CD4-positive, alpha-beta T cell treated with Interleukin-15 for 1 hour (primary cell): ENCODE results near the gene CCL3.
"Not testable (repeated sequence)": the region's sequence is repeated elsewhere in the genome, so short reads cannot be mapped to it uniquely, and the experiment has no call there.

Experiments
- DNase-seq: peaks from one replicate; pipeline ENCODE4 v3.0.0-alpha.2; 2020

CCL3 gene

GRCh38 chr17:36083691-36084090 is 6.3 kb downstream of the CCL3 start:
- not testable (repeated sequence) for DNase-seq

- peak; percentile 85 for DNase-seq
Measured at GRCh38 chr17:36082482-36083120, 7.3 kb downstream of the CCL3 start.

- DNase-seq, result not testable (repeated sequence)
Measured at GRCh38 chr17:36081681-36082471, 8.1 kb downstream of the CCL3 start.

GRCh38 chr17:36074365-36074764 is 15.6 kb downstream of the CCL3 start:
- DNase-seq, result no peak

GRCh38 chr17:36072431-36073121 is 17.4 kb downstream of the CCL3 start:
- peak; percentile 67 for DNase-seq

- no peak for DNase-seq
Measured at GRCh38 chr17:36071751-36072150, 18.2 kb downstream of the CCL3 start.

- no peak for DNase-seq
Measured at GRCh38 chr17:36070427-36070826, 19.5 kb downstream of the CCL3 start.

GRCh38 chr17:36069136-36069535 is 20.8 kb downstream of the CCL3 start:
- DNase-seq, result no peak

- no peak for DNase-seq
Measured at GRCh38 chr17:36068524-36068923, 21.4 kb downstream of the CCL3 start.

- peak; percentile 80 for DNase-seq
Measured at GRCh38 chr17:36066365-36066985, 23.5 kb downstream of the CCL3 start.

- DNase-seq, result no peak
Measured at GRCh38 chr17:36063786-36064541, 26.0 kb downstream of the CCL3 start, which contains the start of gene CCL18. TSS of gene CCL18 (plus strand) at chr17:36064272. CDS start at chr17:36064343, 71 bp downstream.

- no peak for DNase-seq
Measured at GRCh38 chr17:36060816-36061215, 29.1 kb downstream of the CCL3 start.

- DNase-seq, result no peak
Measured at GRCh38 chr17:36059406-36059805, 30.5 kb downstream of the CCL3 start.

GRCh38 chr17:36057911-36058310 is 32.0 kb downstream of the CCL3 start:
- DNase-seq, result no peak

- DNase-seq, result no peak
Measured at GRCh38 chr17:36055921-36056520, 33.9 kb downstream of the CCL3 start.

- DNase-seq, result no peak
Measured at GRCh38 chr17:36055171-36055570, 34.8 kb downstream of the CCL3 start.

- no peak for DNase-seq
Measured at GRCh38 chr17:36049643-36050042, 40.3 kb downstream of the CCL3 start.

- DNase-seq, result no peak
Measured at GRCh38 chr17:36048066-36048465, 41.9 kb downstream of the CCL3 start.
